22Rv1 (cell line): ENCODE data around the gene DMRTB1.

Experiments
- H3K27ac ChIP-seq: fragments of 450-650 bp; 2 replicates; pipeline ENCODE4 v1.5.1; 2017
- CTCF ChIP-seq: fragments of 450-650 bp; IDR thresholded peaks from 2 replicates; pipeline ENCODE4 v1.5.1; 2017; ENCODE audit warnings: mild to moderate bottlenecking
- ZFX ChIP-seq: fragments of 450-650 bp; IDR thresholded peaks from 2 replicates; pipeline ENCODE4 v1.6.1; 2017; ENCODE audit warnings: antibody characterized with exemption, borderline replicate concordance

Gene DMRTB1

DNA sequence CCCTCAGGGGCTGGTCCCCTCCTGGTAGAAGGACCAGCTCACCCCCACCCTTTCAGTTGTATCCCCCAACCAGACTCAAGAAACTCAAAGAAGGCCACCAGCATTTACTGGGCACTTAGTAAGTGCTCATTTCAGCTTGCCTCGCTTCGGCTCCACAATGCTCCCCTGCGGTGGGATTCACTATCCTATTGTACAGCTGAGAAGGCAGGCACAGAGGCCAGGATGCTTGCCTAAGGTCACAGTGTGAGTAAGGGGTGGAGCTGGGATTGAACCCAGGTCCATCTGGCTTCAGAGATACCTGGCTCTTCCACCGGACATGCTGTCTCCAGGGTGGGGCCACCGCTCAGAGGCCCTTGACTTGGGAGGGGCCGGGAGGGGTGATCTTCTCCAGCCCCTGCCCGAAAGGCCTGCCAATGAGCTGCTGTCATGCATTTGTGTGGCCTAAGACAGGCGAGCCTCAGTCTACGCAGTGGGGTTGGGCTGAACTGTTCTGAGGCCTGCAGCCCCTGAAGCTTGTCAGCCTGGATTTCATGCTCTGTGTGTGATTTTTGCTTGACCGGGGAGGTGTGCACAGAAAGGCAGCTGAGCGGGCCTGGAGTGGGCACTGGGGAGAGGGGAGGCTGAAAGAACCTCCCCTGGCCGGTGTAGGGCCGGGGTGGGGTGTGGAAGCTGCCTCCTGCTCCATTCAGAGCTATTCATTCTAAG, 48.1 kb downstream of the DMRTB1 start:
- no peak for TF ChIP-seq CTCF
- no peak for TF ChIP-seq ZFX

DNA sequence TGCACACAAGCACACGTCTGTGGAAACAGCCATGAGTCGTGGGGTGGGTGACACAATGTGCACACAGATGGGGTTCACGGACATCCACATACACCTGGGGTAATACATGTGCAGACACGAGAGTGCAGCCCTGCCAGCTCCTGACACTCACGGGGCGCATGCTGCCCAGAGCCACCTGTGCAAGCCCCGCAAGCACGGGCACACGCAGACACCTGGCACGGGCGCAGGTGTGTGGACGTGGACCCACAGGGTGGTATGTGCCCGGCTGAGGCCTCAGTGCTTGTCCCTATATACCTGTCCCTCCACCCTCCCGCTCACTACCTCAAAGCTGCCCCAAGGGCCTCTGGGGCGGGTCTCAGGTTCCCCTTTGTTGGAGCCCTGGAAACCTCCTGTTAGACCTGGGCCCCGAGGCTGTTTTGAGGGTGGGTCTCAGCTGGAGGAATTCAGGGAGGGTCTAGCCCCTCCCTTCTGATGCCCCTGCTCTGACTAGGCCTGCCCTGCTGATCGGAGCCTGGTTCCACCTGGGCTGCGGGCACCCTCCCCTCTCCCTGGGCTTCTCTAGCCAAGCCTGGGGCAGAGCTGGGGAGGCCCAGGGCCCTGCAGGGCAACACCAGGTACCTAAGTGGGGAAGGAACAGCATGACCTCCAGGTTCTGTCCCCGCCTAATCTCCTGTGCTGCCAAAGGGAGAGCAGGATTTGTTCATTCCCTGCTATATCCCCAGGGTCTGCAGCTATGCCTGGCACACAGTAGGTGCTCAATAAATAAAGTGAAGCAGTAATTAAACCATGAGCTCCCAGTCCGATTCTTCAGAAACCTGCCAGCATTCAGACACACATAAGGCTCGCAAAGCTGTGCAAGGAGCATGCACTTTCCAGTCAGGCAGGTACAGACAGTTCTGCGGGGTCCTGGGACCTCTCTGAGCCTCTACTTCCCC, 49.1 kb downstream of the DMRTB1 start:
- TF ChIP-seq CTCF (no peak), ZFX (no peak)
- H3K27ac ChIP-seq: no peak overlapping the region

More for the DNA sequence above, 48.1 kb downstream of the DMRTB1 start:
- H3K27ac ChIP-seq: no peak overlapping the region

DNA sequence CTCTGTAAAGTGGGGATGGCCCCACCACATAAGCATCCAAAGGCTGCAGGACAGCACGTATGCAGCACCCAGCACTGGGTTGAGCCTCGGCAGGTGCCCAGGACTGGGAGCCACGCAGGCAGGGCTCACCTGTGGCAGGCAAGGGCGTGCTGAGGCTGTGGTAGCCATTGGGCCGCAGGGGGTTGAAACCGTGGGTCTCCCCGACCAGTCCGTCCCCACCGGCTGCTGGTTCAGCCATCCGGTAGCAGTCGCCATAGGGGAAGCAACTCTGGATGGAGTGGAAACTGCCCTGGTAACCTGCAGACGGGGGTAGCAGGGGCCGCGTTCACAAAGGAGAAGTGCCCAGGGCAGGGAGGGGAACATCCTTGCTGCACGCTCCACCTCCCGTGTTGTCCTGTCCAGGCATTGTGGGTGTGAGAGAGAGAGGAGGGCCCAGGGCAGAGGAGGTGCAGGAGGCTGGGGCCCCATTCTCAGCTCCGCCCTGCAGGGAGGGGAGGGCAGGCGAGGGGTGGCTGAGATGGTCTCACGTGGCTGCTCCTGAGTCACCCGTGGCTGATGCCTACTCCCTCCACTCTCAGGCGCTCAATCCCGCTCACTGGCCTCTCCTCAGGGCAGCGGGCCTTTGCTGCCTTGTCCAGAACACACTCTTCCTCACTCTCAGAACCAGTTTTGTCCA, 49.9 kb downstream of the DMRTB1 start:
- TF ChIP-seq ZFX: no peak
- no peak for TF ChIP-seq CTCF
- H3K27ac ChIP-seq: no peak overlapping the region

DNA sequence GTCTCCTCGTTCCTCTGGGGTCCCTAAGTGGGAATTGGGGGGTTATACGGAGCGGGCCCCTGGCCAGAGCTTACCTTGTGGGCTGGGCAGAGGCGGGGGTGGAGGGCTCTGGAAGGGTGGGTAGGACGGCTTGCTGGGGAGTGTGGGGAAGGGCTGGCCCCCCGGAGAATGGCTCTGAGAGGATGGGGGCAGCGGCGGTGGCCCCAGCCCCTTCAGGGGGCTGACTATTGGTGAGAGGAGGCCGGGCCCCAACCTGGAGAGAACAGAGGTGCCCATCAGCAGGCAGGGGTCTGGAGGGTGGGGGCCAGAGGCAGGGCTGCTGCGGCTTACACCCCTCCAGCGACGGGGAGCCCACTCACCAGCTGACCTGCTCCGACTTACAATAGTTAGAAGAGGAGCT, 50.6 kb downstream of the DMRTB1 start:
- TF ChIP-seq ZFX (no peak), CTCF (no peak)
- no peak overlapping the region for H3K27ac ChIP-seq

- H3K27ac ChIP-seq: no peak overlapping the region
- TF ChIP-seq ZFX (no peak), CTCF (no peak)
Measured at GRCh38 chr1:53510215-53510614, 51.0 kb downstream of the DMRTB1 start.

DNA sequence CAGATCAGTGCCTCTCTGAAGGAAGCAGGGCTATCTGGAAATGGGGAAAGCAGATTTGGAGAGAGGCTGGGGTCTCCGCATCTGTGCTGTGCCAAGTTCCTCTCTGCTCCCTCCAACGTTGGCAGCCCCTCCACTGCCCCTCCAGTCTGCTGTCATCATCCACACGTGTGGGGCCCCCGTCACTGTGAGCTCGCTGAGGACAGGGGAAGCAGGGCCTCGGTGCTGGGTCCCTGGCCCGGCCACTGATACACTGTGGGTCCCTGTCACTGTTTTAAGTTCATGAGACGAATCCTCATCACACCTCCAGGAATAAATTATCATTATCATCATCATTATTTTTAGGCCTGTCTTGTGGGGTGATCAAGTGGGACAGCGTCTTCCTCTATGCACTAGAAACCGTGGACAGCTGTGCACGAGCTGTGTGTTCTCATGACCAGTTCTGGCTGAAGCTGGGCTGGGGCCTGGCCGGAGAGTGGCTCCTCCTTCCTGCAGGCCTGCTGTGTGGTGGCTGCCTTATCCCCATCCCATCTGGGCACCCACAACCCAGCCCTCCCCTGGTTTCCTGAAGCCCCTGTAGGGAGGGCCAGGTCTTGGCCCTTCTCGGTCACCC, 52.2 kb downstream of the DMRTB1 start:
- TF ChIP-seq CTCF (no peak), ZFX (no peak)
- no peak overlapping the region for H3K27ac ChIP-seq
